Mesenteric fat pad (tissue), 1 donor: ENCODE results near the gene RNF151. TPM values are rescaled to one million over a fixed set of nuclear protein-coding genes. Genes with fewer than 3 reads are reported as not detected.
A peak's percentile ranks its signal among the peaks of the same experiment; 100 is the strongest.
"Not testable (repeated sequence)": the region's sequence is repeated elsewhere in the genome, so short reads cannot be mapped to it uniquely, and the experiment has no call there.

Experiments
- DNase-seq: peaks from one replicate; pipeline ENCODE4 v3.0.0-alpha.2; 2020; ENCODE audit warnings: low spot score
- total RNA-seq: library from RNA; stranded (reverse); fragmentation: NEBNext Ultra II Directional; extraction: Animal tissue kit (Norgen Biotek cat#: 25700); gene quantifications from one replicate; pipeline ENCODE4 v1.2.1, GENCODE V29; 2021
- donor health status: DM: yes; HTN: yes; CAD: no.

Gene RNF151
- total RNA-seq, 1 donor from 2014 or later, result not detected

GRCh38 chr16:1959269-1960039 lies 7.2 kb upstream of the RNF151 start, which contains the start of gene NDUFB10:
Gene NDUFB10 (plus strand): TSS chr16:1959538. CDS start chr16:1959625, 87 bp downstream.
- DNase-seq, result peak; percentile 99

- DNase-seq, result no peak
These were observed 5.7 kb upstream of the RNF151 start for GRCh38 chr16:1960665-1961630.

- DNase-seq, result no peak
These were observed 5.0 kb upstream of the RNF151 start for GRCh38 chr16:1961651-1962067.

DNA sequence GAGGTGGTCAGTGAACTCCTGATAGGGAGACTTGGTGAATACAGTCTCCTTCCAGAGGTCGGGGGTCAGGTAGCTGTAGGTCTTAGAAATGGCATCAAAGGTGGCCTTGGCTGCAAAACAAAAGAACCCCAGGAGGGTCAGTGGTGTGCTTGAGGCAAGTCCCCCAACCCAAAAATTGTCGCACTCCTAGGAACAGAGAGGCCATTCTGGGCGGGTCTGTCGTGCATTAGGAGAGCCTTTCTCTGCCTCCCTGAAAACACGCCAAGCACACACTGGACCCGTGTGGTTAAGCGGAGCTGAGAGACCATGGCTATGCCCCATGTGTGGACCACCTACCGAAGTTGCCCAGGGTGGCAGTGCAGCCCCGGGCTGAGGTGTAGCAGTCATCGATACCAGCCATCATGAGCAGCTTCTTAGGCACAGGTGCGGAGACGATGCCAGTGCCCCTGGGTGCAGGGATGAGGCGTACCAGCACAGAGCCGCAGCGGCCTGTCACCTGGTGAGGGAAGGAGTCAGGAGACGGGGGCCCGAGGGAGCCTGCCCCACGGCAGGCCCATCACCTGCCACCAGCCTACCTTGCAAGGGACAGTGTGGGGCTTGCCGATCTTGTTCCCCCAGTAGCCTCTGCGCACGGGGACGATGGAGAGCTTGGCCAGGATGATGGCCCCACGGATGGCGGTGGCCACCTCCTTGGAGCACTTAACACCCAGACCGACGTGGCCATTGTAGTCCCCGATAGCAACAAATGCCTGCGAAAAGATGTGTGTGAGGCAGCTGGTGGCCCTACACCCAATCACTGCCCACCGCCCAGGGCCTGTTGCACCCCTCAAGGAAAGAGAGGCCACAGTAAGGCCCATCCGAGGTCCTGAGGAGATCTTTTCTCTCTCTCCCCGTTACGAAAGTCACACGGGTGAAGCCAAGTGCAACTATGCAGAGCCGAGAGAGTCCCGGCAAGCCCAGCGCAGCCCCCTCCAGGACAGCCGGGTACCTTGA lies 4.2 kb upstream of the RNF151 start:
- DNase-seq, result not testable (repeated sequence)

- DNase-seq, result no peak
These were observed 2.7 kb upstream of the RNF151 start for GRCh38 chr16:1963806-1964505.

GRCh38 chr16:1964506-1965395 lies 1.9 kb upstream of the RNF151 start, which contains the start of gene RPS2:
Gene RPS2 (minus strand): TSS chr16:1964826. CDS start chr16:1964625, 201 bp downstream.
- DNase-seq, result peak; percentile 100

DNA sequence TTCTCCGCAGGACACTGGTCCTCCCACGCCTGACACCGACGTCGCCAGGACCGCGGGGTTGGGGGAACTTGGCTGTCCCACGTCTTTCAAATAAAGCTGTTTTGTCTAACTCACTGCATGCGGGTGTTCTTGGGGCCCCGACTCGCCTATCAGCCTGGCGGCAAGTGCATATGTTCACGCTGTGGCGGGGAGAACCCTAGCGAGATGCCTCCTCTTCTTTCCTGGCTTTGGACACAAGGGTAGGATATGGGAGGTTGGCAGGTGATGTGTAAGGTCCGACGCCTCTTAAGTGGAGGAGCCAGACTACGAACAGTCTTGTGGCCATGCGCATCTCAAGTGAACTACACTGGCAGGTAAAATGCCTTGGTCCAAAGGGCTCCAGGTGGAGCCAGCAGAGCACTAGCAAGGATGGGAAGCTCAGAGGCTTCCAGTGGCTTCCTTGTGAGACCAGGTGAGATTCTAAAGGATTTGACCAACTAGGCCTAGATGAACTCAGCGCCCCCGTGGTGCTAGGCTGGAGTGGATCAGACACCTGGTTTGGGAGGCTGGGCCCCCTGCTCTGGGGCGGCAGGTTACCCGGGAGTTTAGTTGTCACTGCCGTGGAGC lies 1.2 kb upstream of the RNF151 start:
- no peak for DNase-seq

DNA sequence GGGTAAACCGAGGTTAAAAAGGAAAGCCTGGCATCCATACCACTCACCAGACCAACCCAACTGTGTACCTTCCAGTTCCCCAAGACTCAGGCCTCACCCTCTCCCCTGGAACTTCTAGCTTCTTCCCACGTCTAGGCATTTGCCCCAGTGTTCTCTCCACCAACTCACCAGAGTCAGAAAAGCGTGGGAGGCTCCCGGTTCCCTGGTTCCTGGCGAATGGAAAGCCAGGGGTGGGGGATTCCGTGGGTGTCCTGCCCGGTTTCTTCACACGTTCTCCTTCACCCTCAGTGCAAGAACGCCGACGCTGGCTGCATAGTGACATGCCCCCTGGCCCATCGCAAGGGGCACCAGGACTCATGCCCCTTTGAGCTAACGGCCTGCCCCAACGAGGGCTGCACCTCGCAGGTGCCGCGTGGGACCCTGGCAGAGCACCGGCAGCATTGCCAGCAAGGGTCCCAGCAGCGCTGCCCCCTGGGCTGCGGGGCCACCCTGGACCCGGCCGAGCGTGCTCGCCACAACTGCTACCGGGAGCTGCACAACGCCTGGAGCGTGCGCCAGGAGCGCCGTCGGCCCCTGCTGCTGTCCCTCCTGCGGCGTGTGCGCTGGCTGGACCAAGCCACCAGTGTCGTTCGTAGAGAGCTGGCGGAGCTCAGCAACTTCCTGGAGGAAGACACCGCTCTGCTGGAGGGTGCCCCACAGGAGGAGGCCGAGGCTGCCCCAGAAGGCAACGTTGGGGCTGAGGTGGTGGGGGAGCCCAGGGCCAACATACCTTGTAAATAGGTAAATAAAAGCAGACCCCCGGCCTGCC lies 1.7 kb downstream of the RNF151 start:
- no peak for DNase-seq

DNA sequence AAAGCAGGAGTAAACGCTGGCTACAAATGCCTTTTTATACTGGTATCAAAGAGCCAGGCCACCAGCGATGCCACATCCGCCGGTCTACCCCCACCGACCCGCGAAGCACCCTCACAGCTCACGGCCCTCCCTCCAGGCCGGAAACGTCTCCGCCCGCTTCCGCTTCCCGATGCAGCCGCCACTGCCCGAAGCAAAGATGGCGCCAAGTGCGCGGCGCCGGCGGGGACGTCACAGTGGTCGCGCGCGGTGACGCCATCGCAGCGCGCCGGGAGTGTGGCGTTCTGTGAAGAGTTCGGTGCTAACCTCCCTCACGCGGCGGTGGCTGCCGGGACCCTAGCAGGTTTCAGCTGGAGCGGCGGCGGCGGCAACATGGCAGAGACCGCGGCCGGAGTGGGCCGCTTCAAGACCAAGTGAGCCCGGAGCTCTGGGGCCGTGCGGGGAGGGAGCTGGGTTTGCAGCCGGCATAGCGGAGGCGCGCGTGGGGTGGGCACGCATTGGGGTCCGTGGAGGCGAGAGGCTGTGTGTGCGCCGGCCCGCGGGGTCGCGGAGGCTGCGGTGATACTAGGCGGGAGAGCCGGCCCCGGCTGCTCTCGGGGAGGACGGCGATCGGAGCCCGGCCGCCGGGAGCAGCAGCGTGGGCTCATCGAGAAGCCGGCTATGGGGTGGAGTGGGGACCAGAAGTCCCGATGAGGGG lies 5.3 kb downstream of the RNF151 start, which contains the start of gene TBL3:
TBL3 (plus strand) TSS at position 258 of the 694 bp plus-strand sequence; CDS start at position 370, 112 bp downstream.
- DNase-seq, result peak; percentile 98

DNA sequence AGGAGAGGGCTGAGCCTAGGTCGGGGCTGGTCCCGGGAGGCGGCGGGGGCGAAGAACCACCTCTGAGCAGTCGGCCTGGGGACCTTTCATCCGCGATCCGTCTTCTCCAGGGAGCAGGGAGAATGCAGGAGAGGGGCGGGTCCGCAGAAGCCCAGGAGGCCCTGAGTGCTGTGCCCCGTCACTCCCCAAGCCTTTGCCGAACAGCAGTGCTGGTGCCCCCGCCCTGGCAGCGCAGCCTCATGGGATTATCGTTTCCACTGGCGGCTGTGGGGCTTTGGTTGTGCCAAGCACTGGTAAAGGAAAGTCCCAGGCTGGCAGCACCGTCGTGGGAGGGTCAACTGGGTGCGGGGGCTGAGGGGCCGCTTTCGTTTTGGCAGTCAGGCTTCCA lies 5.8 kb downstream of the RNF151 start:
- DNase-seq, result no peak

DNA sequence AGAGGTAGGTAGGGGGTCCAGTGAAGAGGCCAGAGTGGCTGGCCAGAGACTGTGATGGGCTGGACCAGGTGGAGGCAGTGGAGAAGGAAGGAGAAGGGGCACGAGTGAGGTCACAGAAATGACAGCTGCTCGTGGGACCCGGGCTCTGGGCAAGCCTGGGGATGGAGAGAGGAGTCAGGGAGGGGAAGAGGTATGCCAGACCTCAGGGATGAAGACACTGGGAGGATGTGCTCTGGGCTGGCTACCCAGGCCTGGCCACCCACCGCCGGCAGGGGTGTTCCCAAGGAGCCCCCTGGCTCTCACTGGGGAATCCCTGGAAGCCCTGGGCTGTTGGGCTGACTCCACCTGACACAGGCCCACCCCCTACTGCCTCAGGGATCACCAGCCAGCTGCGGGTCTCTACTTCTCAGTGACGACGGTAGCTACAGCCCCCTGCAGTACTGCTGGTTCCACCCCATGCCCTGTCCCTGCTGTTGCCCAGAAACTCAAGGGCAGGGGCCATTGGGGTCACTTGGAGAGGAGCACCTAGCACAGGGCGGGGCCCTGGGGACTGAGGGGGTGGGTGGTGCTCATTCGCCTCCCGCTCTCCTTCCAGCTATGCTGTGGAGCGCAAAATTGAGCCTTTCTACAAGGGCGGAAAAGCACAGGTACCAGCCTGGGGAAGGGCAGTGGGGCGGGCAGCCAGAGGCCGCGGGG lies 7.0 kb downstream of the RNF151 start:
- DNase-seq, result no peak

- no peak for DNase-seq
These were observed 7.8 kb downstream of the RNF151 start for GRCh38 chr16:1974157-1975070.

DNA sequence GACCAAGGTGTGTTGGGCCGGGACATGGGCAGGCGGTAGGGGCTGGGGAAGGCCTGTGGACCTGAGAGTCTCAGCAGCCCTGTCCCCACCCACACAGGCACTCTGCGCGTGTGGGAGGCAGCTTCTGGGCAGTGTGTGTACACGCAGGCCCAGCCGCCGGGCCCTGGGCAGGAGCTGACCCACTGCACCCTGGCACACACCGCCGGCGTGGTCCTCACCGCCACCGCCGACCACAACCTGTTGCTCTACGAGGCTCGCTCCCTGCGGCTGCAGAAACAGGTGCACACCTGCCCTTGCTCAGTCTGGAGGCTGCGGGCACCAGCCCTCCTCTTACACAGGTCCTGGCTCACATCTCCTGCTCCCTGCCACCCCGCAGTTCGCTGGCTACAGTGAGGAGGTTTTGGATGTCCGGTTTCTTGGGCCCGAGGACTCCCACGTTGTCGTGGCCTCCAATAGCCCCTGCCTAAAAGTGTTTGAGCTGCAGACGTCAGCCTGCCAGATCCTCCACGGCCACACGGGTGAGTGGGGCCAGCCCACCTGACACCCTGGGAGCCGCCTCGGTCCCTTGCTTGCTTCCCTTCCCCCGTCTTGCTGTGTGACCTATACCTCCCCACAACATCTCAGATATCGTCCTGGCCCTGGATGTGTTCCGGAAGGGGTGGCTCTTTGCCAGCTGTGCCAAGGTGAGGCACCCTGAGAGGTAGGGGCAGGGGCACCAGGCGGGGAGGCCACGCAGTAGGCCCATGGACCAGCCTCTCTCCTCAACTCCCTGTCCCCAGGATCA lies 9.0 kb downstream of the RNF151 start:
- no peak for DNase-seq

DNA sequence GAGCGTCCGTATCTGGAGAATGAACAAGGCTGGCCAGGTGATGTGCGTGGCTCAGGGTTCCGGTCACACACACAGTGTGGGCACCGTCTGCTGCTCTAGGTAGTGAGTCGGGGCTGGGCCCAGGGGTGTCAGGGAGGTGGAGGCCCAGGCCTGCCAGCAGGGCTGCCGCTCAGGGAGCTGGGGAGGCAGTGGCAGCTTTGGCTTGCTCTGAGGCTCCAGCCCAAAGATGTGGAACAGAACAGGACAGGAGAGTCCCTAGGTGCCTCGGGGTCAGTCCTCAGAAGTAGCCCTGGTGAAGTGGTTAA lies 9.5 kb downstream of the RNF151 start:
- no peak for DNase-seq
